Neural crest cell (in vitro differentiated cells): ENCODE data around the gene OPN5. TPM values are rescaled to one million over a fixed set of nuclear protein-coding genes. Genes with fewer than 3 reads are reported as not detected.
A peak's percentile ranks its signal among the peaks of the same experiment; 100 is the strongest.

Source experiments
- DNase-seq: peaks from one replicate; pipeline ENCODE4 v3.0.0; 2021; ENCODE audit warnings: low read depth, mixed read lengths, low spot score
- H3K27ac Mint-ChIP-seq: one replicate; pipeline ENCODE4 v1.8.0; 2021; ENCODE audit warnings: mild to moderate bottlenecking, mixed read lengths; ENCODE audit not compliant: unreplicated experiment
- H3K27me3 Mint-ChIP-seq: 2 replicates; pipeline ENCODE4 v1.8.0; 2021; ENCODE audit warnings: low read depth, mild to moderate bottlenecking, mixed read lengths
- H3K36me3 Mint-ChIP-seq: 2 replicates; pipeline ENCODE4 v1.8.0; 2021; ENCODE audit warnings: low read depth, mild to moderate bottlenecking, mixed read lengths
- H3K4me1 Mint-ChIP-seq: 2 replicates; pipeline ENCODE4 v1.8.0; 2021; ENCODE audit warnings: mixed read lengths
- H3K4me3 Mint-ChIP-seq: one replicate; pipeline ENCODE4 v1.8.0; 2021; ENCODE audit warnings: mild to moderate bottlenecking, mixed read lengths
- H3K9me3 Mint-ChIP-seq: 2 replicates; pipeline ENCODE4 v1.8.0; 2021; ENCODE audit warnings: mixed read lengths
- CTCF ChIP-seq: fragments of 200-600 bp; sonication (generic); conservative IDR thresholded peaks from 2 replicates; pipeline ENCODE4 v1.5.0; 2021; ENCODE audit warnings: antibody characterized with exemption, mild to moderate bottlenecking
- total RNA-seq: library from RNA; stranded (reverse); gene quantifications from 2 replicates; pipeline ENCODE4 v1.2.1, GENCODE V29; 2021

OPN5 gene
- total RNA-seq, 1 donor from 2014 or later: not detected

- peaks cover 4% of the 10 kb centered on the region for H3K9me3 Mint-ChIP-seq
- H3K36me3 Mint-ChIP-seq: no peaks in the 10 kb centered on the region
- H3K4me1 Mint-ChIP-seq: no peaks in the 10 kb centered on the region
- no peak for TF ChIP-seq CTCF
- H3K27ac Mint-ChIP-seq: no peak overlapping the region
- H3K27me3 Mint-ChIP-seq: no peaks in the 10 kb centered on the region
- H3K4me3 Mint-ChIP-seq: no peak overlapping the region
- DNase-seq: no peak
Measured at GRCh38 chr6:47773005-47773404, 8.8 kb upstream of the OPN5 start.

GRCh38 chr6:47780510-47781356, 1.1 kb upstream of the OPN5 start:
- Mint-ChIP-seq H3K4me1 (peaks cover 9% of the 10 kb centered on the region), H3K4me3 (no peak overlapping the region), H3K27ac (no peak overlapping the region), H3K36me3 (no peaks in the 10 kb centered on the region), H3K27me3 (peaks cover 14% of the 10 kb centered on the region), H3K9me3 (no peaks in the 10 kb centered on the region)
- DNase-seq: peak; percentile 15
- TF ChIP-seq CTCF: peak; percentile 78

- no peaks in the 10 kb centered on the region for H3K9me3 Mint-ChIP-seq
- no peak for DNase-seq
- H3K4me1 Mint-ChIP-seq: peaks cover 11% of the 10 kb centered on the region
- no peak overlapping the region for H3K4me3 Mint-ChIP-seq
- H3K27ac Mint-ChIP-seq: no peak overlapping the region
- no peaks in the 10 kb centered on the region for H3K36me3 Mint-ChIP-seq
- no peak for TF ChIP-seq CTCF
- peaks cover 54% of the 10 kb centered on the region for H3K27me3 Mint-ChIP-seq
Measured at GRCh38 chr6:47785182-47785581, 3.4 kb downstream of the OPN5 start.

GRCh38 chr6:47787620-47788497, 6.0 kb downstream of the OPN5 start:
- Mint-ChIP-seq H3K27me3 (peaks cover 68% of the 10 kb centered on the region), H3K4me1 (peaks cover 3% of the 10 kb centered on the region), H3K9me3 (no peaks in the 10 kb centered on the region), H3K36me3 (no peaks in the 10 kb centered on the region), H3K4me3 (no peak overlapping the region), H3K27ac (no peak overlapping the region)
- peak; percentile 98 for TF ChIP-seq CTCF
- peak; percentile 51 for DNase-seq

GRCh38 chr6:47788498-47788884, 6.7 kb downstream of the OPN5 start:
- H3K36me3 Mint-ChIP-seq: no peaks in the 10 kb centered on the region
- H3K27me3 Mint-ChIP-seq: peaks cover 68% of the 10 kb centered on the region
- no peak overlapping the region for H3K4me3 Mint-ChIP-seq
- DNase-seq: no peak
- no peaks in the 10 kb centered on the region for H3K9me3 Mint-ChIP-seq
- peaks cover 3% of the 10 kb centered on the region for H3K4me1 Mint-ChIP-seq
- no peak overlapping the region for H3K27ac Mint-ChIP-seq
- no peak for TF ChIP-seq CTCF
